PC-3 (cell line): ENCODE data around the gene XCR1. TPM values are rescaled to one million over a fixed set of nuclear protein-coding genes. Genes with fewer than 3 reads are reported as not detected.
"Not testable (repeated sequence)": the region's sequence is repeated elsewhere in the genome, so short reads cannot be mapped to it uniquely, and the experiment has no call there.

Source experiments
- ATAC-seq: fragments of 200-7000 bp; cut with Tn5 transposase; 2 replicates; pipeline ENCODE4 v1.9.1; 2020; ENCODE audit warnings: mild to moderate bottlenecking, moderate library complexity
- BruUV-seq: library from RNA; stranded (reverse); fragments of 400-500 nt; replicated peaks from 2 replicates; lab custom pipeline; 2021; lab: Mats Ljungman, UMichigan
- CTCF ChIA-PET: fragments of 300-600 bp; sonication (Branson Sonifier 250); formaldehyde crosslinking; loops from one replicate; lab custom pipeline; 2022; ENCODE audit warnings: antibody characterized with exemption; lab: Charles Lee
- POLR2A ChIA-PET: fragments of 300-600 bp; sonication (Branson Sonifier 250); formaldehyde crosslinking; loops from one replicate; lab custom pipeline; 2022; ENCODE audit warnings: antibody characterized with exemption; ENCODE audit not compliant: unreplicated experiment; lab: Charles Lee
- DNase-seq: peaks from one replicate; pipeline ENCODE4 v3.0.0-alpha.2; 2015
- H2AFZ ChIP-seq: fragments of 300-600 bp; sonication (generic); 2 replicates; pipeline ENCODE4 v1.6.0; 2016; ENCODE audit warnings: antibody characterized with exemption, low read length
- H3F3A ChIP-seq: fragments of 300-600 bp; sonication (generic); one replicate; pipeline ENCODE4 v1.6.0; 2017; ENCODE audit warnings: antibody characterized with exemption, low read length, control low read depth, mild to moderate bottlenecking; ENCODE audit not compliant: unreplicated experiment
- H3K27ac ChIP-seq: fragments of 300-600 bp; sonication (generic); 2 replicates; pipeline ENCODE4 v1.5.1; 2016; ENCODE audit warnings: mild to moderate bottlenecking, low read length
- H3K27me3 ChIP-seq: fragments of 300-600 bp; sonication (generic); 2 replicates; pipeline ENCODE4 v1.6.1; 2016; ENCODE audit warnings: low read length, mixed read lengths
- H3K36me3 ChIP-seq: fragments of 300-600 bp; sonication (generic); 2 replicates; pipeline ENCODE4 v1.6.1; 2016; ENCODE audit warnings: low read depth, mixed run types, low read length, mixed read lengths
- H3K4me1 ChIP-seq: fragments of 300-600 bp; sonication (generic); 2 replicates; pipeline ENCODE4 v1.5.1; 2016; ENCODE audit warnings: low read length; ENCODE audit not compliant: insufficient read depth
- H3K4me2 ChIP-seq: fragments of 300-600 bp; sonication (generic); 2 replicates; pipeline ENCODE4 v1.6.0; 2016; ENCODE audit warnings: low read length
- H3K4me3 ChIP-seq: fragments of 300-600 bp; sonication (generic); 2 replicates; pipeline ENCODE4 v1.5.1; 2016; ENCODE audit warnings: mild to moderate bottlenecking, low read length, mixed read lengths
- H3K79me2 ChIP-seq: fragments of 300-600 bp; sonication (generic); 2 replicates; pipeline ENCODE4 v1.6.1; 2017; ENCODE audit warnings: low read length, mixed read lengths
- H3K9ac ChIP-seq: fragments of 300-600 bp; sonication (generic); 2 replicates; pipeline ENCODE4 v1.6.0; 2016; ENCODE audit warnings: mild to moderate bottlenecking, low read length
- H3K9me2 ChIP-seq: fragments of 300-600 bp; sonication (generic); replicated peaks from 2 replicates; pipeline ENCODE4 v1.6.1; 2016; ENCODE audit warnings: mixed run types, low read length, mixed read lengths
- H3K9me3 ChIP-seq: fragments of 300-600 bp; sonication (generic); 2 replicates; pipeline ENCODE4 v1.6.1; 2016; ENCODE audit warnings: low read length, mixed read lengths
- H4K20me1 ChIP-seq: fragments of 300-600 bp; sonication (generic); 2 replicates; pipeline ENCODE4 v1.6.1; 2016; ENCODE audit warnings: low read length, mixed read lengths
- CTCF ChIP-seq: fragments of 300-600 bp; sonication (generic); conservative IDR thresholded peaks from 2 replicates; pipeline ENCODE4 v1.5.1; 2017; ENCODE audit warnings: antibody characterized with exemption, low read depth, mild to moderate bottlenecking, low read length
- EZH2 ChIP-seq: fragments of 300-600 bp; sonication (generic); IDR thresholded peaks from one replicate; pipeline ENCODE4 v1.6.1; 2017; ENCODE audit warnings: antibody characterized with exemption, mild to moderate bottlenecking, low read length; ENCODE audit not compliant: unreplicated experiment
- EZH2phosphoT487 ChIP-seq: fragments of 300-600 bp; sonication (generic); IDR thresholded peaks from 2 replicates; pipeline ENCODE4 v1.6.1; 2018; ENCODE audit warnings: mild to moderate bottlenecking, antibody characterized with exemption, low read length, borderline replicate concordance
- intact Hi-C: fragments of 100-400 bp; cut with micrococcal nuclease; formaldehyde crosslinking; loops from 2 replicates; pipeline ENCODE4 v1.9.0; 2023
- total RNA-seq: library from RNA; depleted of rRNA; stranded (reverse); fragments of >200 nt; gene quantifications from 2 replicates; pipeline ENCODE4 v1.2.3, GENCODE V29; 2014

XCR1 gene
- total RNA-seq, 1 experiment from 2014 or later, result not detected

GRCh38 chr3:46053265-46053664 is 26.0 kb upstream of the XCR1 start:
- CTCF ChIA-PET, BruUV-seq, POLR2A ChIA-PET: not testable (repeated sequence)

GRCh38 chr3:46052531-46052930 is 25.2 kb upstream of the XCR1 start:
- intact Hi-C loops, result no loop called here
- no TSS peak for BruUV-seq
- no peak overlapping the region for H3K4me3 ChIP-seq
- no peaks in the 10 kb centered on the region for H3K79me2 ChIP-seq
- ChIA-PET CTCF (no interaction called here), POLR2A (no interaction called here)
- H3K27me3 ChIP-seq, result no peaks in the 10 kb centered on the region
- H3K9ac ChIP-seq, result no peak overlapping the region
- H4K20me1 ChIP-seq, result no peaks in the 10 kb centered on the region
- ATAC-seq, result no peak
- H3K9me3 ChIP-seq, result no peaks in the 10 kb centered on the region
- H3K36me3 ChIP-seq, result no peaks in the 10 kb centered on the region
- H2AFZ ChIP-seq, result no peak overlapping the region
- TF ChIP-seq EZH2 (no peak), EZH2phosphoT487 (no peak), CTCF (no peak)
- H3K9me2 ChIP-seq, result no peaks in the 10 kb centered on the region
- no peak for DNase-seq
- no peaks in the 10 kb centered on the region for H3F3A ChIP-seq
- no peak overlapping the region for H3K27ac ChIP-seq
- no peak overlapping the region for H3K4me2 ChIP-seq
- peaks cover 11% of the 10 kb centered on the region for H3K4me1 ChIP-seq

More at GRCh38 chr3:46053265-46053664, 26.0 kb upstream of the XCR1 start:
- H2AFZ ChIP-seq, H3K9me2 ChIP-seq, H3K4me3 ChIP-seq, H3K36me3 ChIP-seq, intact Hi-C loops, H3K9me3 ChIP-seq, DNase-seq, H3K4me2 ChIP-seq, H3F3A ChIP-seq, H3K9ac ChIP-seq, H3K27me3 ChIP-seq, H3K27ac ChIP-seq, H4K20me1 ChIP-seq, H3K79me2 ChIP-seq, ATAC-seq: not testable (repeated sequence)
- H3K4me1 ChIP-seq, result peaks cover 11% of the 10 kb centered on the region

- no peak overlapping the region for H2AFZ ChIP-seq
- H3K4me3 ChIP-seq, result no peak overlapping the region
- peaks cover 9% of the 10 kb centered on the region for H3K4me1 ChIP-seq
- no peaks in the 10 kb centered on the region for H3K9me3 ChIP-seq
- H3K9ac ChIP-seq, result no peak overlapping the region
- intact Hi-C loops, result no loop called here
- ChIA-PET CTCF (no interaction called here), POLR2A (no interaction called here)
- no peaks in the 10 kb centered on the region for H3K9me2 ChIP-seq
- TF ChIP-seq EZH2phosphoT487 (no peak), EZH2 (no peak), CTCF (no peak)
- no peaks in the 10 kb centered on the region for H3F3A ChIP-seq
- H3K36me3 ChIP-seq, result no peaks in the 10 kb centered on the region
- H4K20me1 ChIP-seq, result no peaks in the 10 kb centered on the region
- no peak overlapping the region for H3K4me2 ChIP-seq
- no peaks in the 10 kb centered on the region for H3K79me2 ChIP-seq
- H3K27me3 ChIP-seq, result no peaks in the 10 kb centered on the region
- ATAC-seq, result no peak
- peak; percentile 19 for DNase-seq
- H3K27ac ChIP-seq, result no peak overlapping the region
- no TSS peak for BruUV-seq
Observed at GRCh38 chr3:46049093-46049492, 21.8 kb upstream of the XCR1 start.

GRCh38 chr3:46046231-46046630 is 18.9 kb upstream of the XCR1 start:
- peak overlapping the region; percentile 8; the same call in 1 of the 2 replicates for H3K4me2 ChIP-seq
- BruUV-seq, intact Hi-C loops, H3K9ac ChIP-seq, H3F3A ChIP-seq, CTCF ChIA-PET, H3K4me3 ChIP-seq, H3K4me1 ChIP-seq, H3K27ac ChIP-seq, H2AFZ ChIP-seq, H3K36me3 ChIP-seq, H3K79me2 ChIP-seq, H3K9me3 ChIP-seq, H3K9me2 ChIP-seq, H4K20me1 ChIP-seq, H3K27me3 ChIP-seq: not testable (repeated sequence)
- ATAC-seq (peak; percentile 84), DNase-seq (peak; percentile 74)
- POLR2A ChIA-PET, result interaction anchor here (0.5 kb wide), 1 partner anchor 330 kb away, joined by 4 read pairs; no protein-coding TSS in a partner anchor
